GM18858 (cell line): Measurements from ENCODE around the gene ATF4.

Source experiments
- ATAC-seq: cut with Tn5 transposase; IDR thresholded peaks from one replicate; pipeline ENCODE4 v1.9.1; 2021; ENCODE audit not compliant: unreplicated experiment

ATF4 gene

GRCh38 chr22:39528080-39528661 is 7.8 kb downstream of the ATF4 start:
- ATAC-seq, result no peak

GRCh38 chr22:39528681-39529486 is 8.5 kb downstream of the ATF4 start:
- ATAC-seq, result no peak

GRCh38 chr22:39529487-39529851 is 9.1 kb downstream of the ATF4 start:
- ATAC-seq, result no peak

DNA sequence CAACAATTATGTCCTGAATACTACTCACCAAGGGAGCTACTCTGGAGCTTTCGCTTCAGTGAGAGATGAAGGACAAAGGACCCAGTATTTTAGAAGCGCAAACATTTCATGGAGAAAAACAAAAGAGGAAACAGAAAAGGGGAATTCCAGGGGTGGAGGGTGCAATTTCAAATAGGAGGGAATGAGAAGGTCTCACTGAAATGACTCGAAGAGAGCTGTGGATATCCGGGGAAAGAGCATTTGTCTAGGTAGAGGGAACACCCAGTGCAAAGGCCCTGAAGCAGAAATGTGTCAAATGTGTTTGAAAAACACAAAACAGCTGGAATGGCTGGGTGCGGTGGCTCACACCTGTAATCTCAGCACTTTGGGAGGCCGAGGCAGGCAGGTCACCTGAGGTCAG is 9.8 kb downstream of the ATF4 start:
- no peak for ATAC-seq

DNA sequence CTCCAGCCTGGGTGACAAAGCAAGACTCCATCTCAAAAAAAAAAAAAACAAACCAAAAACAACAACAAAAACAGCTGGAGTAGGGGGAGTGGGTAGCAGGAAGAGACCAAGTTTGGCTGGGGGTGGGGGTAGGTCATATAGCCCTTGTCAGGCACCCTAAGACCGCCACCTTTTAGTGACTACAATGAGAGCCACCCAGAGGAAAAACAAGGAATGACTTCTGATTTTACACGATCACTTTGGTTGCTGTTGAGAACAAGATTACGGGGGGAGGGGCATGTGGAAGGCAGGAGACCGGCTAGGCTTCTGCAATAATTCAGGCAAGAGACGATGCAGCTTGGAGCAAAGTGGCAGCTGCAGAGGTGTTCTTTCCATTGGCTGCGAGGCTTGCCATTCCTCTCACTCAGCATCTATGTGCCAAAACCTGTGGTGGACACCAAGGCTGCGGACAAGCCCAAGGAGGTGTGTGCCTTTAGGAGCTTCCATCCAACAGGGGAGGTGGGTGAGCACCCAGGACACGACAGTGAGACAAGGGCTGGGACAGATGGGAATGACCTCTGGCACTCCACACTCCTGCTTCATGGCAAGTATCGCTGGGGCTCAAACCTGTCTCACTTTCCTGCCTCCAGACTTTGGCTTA is 10.4 kb downstream of the ATF4 start:
- no peak for ATAC-seq

DNA sequence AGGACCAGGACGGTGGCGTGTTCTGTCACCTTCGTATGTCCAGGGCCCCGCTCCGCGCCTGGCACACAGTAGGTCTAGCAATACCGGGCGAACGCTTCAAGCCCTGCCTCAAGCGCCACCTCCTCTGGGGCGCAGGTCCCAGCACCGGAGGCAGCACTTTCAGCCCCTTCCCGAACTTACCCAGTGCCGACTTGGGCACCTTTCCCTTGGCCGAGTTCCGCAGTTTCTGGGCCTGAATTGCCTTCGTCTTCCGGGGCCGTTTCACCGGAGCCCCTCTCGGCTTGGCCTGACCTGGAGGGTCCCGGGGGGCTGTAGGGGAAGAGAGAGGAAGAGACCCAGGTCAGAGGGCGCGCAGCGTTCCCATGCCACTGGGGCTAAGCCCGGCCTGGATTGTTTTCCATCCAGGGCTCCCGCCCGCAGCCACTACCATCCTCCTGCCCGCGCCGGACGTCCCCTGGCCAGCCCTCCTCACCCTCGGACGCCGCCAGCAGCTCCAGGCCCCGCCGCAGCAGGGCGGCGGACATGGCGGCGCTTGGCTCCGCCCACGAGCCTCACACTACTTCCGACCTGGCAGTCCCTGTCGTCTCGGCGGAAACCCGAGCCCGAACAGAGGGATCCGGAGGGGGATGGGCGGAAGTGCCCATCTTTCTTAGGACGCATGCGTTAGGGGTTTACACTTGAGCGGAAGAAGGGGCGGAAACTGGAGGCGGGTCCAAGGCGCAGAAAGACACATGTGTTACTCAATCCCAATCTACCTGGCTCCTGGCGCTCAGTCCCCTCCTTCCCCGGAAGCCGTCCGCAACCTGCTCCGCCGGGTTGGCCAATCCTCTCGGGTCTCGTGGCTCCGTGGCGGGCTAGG is 12.1 kb downstream of the ATF4 start, which contains the start of gene RPS19BP1:
Gene RPS19BP1, minus strand, starts transcription at position 534 of the 859 bp plus-strand sequence. Its CDS starts 10 bp downstream, at position 524.
- ATAC-seq, result peak; percentile 59

DNA sequence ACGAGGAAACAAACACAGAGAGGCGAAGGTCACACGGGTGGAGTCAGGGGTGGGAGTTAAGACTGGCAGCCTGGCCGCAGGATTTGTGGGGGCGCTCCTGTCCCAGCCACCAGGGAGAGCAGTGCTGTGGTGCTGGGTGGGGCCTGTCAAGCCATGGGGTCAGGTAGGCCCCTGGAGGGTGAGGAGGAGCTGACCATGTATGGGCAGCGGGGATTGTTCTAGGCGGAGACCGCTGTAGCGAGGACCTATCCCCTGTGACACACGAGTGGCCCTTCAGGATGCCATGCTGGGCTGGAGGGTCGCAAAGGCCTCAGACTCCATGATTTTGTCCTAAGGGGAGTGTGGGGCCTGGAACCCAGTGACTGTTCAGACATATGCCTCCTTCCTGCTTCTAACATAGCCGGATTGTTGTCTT is 13.7 kb downstream of the ATF4 start:
- no peak for ATAC-seq

GRCh38 chr22:39534591-39535356 is 14.4 kb downstream of the ATF4 start:
- no peak for ATAC-seq

DNA sequence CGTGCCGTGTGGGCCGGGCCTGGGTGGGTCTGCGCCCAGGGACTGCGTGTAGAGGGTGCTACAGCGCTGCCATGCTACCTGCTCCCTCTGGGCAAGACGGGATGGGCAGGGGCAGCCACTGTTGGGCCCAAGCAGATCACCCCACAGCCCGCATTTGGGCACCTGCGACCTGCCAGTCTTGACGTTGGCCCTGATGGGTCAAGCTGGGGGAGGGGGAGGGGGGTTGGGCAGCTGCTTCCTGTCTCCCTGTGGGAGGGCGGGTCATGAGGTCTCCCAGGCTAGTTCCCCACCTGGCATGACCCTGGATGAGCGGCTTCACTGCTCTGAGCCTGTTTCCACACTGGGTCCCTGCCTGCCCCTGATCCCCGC is 15.0 kb downstream of the ATF4 start:
- no peak for ATAC-seq

GRCh38 chr22:39535831-39536449 is 15.6 kb downstream of the ATF4 start:
- no peak for ATAC-seq

- ATAC-seq, result no peak
Measured at GRCh38 chr22:39536711-39537110, 16.3 kb downstream of the ATF4 start.

DNA sequence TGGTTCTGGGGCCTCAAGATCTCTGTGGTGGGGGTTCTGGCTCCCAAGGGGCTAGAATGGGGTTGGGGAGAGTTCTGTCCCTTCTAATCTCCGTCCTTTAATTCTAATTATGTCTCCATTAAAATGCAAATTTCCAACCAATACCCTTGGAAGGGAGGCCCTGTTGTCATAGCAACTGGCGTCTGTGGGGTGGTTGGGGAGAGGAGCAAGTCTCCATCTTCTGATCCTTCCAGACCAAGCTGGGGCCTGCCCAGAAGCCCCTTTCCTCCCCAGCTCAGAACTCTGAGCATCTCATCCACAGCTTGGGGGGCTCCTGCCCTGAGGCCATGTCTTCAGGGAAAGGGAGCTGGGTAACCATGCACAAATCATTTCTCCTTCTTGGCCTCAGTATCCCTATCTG is 17.6 kb downstream of the ATF4 start:
- no peak for ATAC-seq

- ATAC-seq, result no peak
Measured at GRCh38 chr22:39543095-39543494, 22.7 kb downstream of the ATF4 start.

- no peak for ATAC-seq
Measured at GRCh38 chr22:39545386-39546365, 25.3 kb downstream of the ATF4 start.

DNA sequence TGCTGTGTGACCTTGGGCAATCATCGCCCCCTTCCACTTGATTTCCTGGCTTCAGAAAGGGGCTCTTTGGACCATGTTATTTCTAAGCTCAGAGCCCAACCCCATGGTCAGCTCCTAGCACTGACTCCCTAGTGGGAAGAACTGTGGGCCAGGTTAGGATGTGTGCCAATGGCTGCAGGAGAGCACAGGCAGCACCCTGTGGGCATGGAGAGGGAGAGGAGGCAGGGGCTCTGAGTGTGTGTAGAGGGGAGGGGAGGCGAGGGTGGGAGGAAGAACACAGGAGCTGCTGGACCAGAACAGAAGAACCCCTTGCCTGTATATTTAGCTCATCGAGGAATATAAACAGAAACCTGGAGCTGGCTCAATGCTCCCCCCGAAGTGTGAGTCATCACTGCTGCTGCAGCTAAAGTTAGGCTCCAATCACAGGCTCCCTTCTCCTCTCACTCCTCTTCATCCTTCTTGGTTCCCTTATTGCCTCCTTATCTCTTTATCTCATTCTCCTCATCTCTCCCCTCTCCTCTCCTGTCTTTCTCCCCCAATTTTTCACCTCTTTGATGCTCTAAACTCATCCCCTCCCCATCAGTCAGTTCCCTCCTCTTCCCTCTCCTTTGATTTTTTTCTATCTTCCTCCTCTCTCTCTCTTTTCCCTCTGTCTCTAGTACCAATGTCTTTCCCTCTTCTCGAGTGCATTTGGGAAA is 26.7 kb downstream of the ATF4 start:
- no peak for ATAC-seq

- no peak for ATAC-seq
Measured at GRCh38 chr22:39547587-39547947, 27.2 kb downstream of the ATF4 start.

DNA sequence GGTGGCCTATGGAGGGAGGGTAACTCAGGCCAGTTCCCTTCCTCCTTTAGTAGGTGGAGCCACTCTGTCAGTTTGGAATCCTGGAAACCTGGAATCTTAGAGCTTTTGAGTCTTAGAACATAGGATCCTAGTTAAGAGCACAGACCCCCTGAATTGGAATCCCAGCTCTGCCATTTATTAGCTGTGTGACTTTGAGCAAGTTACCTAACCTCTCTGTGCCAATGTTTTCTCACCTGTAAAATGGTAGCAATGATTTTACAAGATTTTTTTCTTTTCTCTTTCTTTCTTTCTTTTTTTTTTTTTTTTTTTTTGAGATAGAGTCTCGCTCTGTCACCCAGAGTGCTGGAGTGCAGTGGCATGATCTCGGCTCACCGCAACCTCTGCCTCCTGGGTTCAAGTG is 33.1 kb downstream of the ATF4 start:
- ATAC-seq, result no peak

DNA sequence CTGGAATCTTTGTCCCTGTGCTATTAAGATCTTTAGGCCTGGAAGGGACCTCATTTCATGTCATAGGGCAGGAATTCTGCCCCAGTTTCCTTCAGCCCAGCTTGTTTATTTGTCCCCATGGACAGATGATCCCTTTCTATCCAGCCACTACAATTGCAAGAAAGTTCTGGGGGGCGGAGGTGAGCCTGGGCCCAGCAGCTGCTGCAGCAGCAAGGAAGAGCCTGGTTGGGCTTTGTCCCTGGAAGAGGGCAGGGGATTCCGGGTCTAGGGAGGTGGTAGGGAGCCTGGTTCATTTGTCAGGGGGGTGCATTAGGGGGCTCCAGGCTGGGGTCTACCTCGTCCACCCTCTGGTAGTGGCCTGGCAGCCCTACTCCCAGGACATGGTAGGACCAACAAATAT is 33.8 kb downstream of the ATF4 start:
- ATAC-seq, result no peak
